ENCODE results near the gene SPTBN5. TPM values are rescaled to one million over a fixed set of nuclear protein-coding genes. Genes with fewer than 3 reads are reported as not detected.

The SPTBN5 gene
- total RNA-seq, 1 donor from 2014 or later, result 2.6 TPM

DNA sequence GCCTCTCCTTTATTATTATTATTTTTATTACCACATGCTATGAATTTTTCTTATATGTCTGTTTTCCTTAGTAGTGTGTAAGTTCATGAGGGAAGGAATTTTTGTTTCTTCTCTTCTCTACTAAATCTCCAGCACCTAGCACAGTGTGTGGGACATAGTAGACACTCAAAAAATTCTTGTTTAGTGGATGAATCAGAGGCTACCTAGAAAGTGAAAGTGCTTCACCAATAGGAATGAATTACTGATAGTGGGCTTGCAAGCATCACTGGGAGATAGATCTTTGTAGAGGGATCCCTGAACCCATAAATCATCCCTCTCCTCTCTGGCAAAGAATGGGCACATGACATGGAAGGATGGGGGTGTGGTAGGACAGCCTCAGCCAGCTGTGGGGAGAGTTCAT, 8.5 kb downstream of the SPTBN5 start:
- DNase-seq (ENCODE audit: low read depth in 2 of 2), result no peak

DNA sequence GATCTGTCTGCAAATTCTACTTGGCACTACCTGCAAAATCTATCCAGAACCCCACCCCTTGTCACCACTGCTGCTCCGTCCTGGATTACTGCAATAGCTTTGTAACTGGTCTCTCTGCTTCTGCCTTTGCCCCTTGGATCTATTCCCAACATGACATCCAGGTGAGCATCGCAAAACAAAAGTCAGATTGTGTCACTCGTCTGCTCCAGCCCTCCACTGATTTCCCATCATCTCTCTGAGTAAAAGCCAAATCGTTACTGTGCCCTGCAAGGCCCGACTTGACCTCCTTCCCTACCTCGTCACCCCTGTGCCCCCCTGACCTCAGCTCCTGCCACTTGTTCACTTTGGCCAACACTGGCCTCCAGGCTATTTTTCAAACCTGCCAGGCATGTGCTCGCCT, 9.4 kb downstream of the SPTBN5 start:
- no peak for DNase-seq (ENCODE audit: low read depth in 2 of 2)

DNA sequence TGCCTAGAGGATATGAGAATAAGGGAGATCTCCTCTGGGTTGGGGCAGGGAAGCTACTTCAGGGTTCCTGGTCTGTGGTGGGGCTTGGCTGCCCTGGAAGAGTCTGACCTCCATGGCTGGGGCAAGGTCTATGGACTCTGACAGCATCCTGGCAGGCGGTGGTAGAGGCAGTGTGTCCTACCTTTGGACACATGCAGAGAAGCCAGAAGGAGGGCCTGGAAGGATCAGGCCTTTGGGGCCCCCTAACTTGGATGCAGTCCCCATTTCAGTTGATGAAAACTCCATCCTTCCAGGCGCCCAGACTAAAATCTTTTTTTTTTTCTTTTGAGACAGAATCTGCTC, 10.4 kb downstream of the SPTBN5 start:
- DNase-seq (ENCODE audit: low read depth in 2 of 2), result no peak

DNA sequence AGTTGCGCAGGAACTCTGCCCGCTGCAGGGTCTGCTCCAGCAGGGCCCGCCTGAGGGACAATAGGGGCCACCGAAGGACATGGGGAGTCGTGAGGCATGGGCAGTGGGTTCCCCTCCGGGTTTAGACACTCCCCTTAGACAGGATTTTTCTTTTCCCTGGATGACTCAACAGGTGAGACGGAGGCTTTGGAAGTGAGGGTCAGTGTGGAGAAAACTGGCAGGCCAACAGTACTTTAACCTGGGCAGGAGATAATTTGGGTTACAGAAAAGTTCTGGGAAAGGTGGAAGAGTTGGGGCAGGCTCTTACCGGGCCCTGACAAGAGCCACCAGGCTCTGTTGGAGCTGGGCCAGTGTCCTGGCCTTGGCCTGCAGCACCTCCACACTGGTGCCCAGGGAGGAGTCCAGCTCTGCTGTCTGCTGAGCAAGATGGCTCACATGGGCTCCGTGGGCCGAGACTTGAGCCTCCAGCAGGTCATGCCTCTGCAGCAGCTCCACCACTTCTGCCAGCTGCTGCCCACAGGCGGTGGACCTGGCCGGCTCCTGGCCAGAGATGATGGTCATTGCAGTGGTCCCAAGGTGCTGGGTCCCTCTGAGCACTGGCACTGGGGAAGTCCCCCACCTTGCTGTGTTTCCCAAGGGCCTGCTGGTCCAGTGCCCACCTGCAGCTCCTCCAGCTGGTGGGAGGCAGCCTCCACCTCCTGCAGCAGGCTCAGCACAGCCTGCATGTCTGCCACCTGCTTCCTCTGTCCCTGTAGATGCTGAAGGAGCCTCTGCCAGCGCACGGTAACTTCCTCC, 11.0 kb downstream of the SPTBN5 start:
- DNase-seq (ENCODE audit: low read depth in 2 of 2), result no peak

DNA sequence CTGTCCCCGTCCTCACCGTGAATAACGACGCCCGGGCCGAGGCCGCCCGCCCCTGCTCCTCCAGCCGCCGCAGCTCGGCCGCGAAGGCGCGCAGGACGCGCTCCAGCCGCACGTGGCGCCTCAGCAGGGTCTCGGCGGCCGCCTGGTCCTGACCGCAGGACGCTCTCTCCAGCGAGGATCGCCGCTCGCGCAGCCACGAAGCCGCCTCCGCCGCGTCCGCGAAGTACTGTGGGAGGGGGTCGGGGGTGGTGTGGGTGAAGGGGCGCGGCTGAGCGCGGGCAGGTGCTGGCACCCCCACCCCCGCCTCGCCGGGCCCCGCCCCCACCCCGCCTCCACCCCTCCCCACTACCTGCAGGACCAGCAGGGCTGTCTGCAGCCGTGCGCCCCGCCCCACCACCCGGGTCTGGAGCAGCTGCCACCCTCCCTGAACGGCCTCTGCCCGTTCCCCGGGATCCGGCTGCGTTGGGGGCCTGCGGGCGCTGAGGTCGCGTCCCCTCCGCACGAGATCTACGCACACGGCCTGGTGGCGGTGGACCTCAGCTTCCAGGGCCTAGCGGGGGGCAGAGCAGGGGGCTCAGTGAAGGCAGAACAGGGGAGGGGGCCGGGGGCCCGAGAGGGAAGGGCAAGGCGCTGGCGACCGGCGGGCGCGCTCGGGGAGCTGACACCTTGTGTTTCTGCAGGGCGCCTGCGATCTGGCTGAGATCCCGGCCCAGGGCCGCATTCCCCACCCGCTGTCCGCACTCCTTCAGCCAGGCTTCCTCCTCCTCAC, 11.7 kb downstream of the SPTBN5 start:
- DNase-seq (ENCODE audit: low read depth in 2 of 2), result no peak

DNA sequence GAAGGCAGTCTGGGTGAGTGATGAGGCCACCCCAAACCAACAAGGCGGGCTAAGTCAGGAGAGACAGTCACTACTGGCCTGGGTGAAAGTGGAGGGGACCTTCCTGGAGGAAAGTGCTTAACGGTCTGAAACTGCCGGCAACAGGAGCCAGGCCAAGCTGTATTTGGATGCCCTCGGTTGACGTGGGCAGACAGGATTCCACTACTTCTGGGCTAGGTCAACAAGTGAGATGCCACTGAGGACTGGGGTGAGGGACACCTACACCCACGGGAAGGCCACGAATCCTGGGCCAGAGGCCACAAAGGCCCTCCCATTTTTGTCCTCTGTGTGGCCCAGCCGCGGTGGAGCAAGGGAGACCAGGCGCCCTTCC, 12.3 kb downstream of the SPTBN5 start:
- DNase-seq (ENCODE audit: low read depth in 2 of 2), result no peak

DNA sequence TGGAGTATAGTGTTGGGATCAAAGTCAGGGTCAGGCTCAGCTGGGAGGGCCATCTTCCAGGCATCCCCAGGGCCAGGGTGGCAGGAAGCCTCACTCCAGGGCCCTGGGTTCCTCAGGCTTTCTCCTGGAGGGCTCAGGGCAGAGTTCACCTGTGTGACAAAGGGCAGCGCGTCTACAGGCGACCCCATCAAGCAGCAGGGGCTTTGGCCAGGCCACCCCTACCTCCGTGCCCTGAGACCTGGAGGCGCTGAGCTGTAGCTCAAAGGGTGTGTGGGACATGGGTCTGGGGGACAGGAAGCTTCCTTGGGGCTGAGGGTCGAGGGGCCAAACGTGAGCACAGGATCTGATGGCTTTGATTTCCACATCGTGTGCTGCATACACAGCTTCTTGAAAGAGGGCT, 12.8 kb downstream of the SPTBN5 start:
- no peak for DNase-seq (ENCODE audit: low read depth in 2 of 2)

DNA sequence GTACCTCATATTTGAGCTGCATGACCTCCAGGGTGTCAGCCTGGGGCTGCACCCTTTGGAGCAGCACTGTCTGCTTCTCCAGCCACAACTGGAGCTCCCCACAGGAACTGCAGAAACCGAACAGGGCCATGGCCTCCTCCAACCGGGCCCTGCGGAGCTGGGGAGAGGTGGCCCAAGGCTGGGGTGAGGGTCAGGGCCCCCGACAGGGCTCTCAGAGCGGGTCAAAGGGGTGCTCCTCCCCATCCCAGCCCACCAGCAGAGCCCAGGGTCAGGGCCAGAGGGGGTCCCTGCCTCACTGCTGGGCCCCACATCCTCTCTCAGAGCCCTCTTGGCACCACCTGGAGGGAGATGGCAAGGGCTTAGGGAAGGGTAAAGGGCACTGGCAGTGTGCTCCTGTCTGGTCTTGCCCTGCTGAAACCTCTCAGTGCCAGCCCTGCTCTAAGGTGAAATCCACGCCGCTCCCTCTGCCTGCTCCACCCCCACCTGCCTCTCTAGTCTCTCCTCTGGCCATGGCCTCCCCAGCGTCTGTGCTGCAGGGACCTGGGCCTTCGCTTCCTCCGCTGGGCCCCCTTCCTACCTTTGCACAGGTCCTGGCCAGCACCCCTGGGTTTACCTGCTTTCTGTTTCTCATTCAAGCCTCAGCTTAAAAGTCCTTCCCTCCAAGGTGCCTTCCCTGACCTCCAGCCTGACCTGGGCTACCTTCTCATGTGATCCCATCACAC, 13.5 kb downstream of the SPTBN5 start:
- DNase-seq (ENCODE audit: low read depth in 2 of 2), result no peak

DNA sequence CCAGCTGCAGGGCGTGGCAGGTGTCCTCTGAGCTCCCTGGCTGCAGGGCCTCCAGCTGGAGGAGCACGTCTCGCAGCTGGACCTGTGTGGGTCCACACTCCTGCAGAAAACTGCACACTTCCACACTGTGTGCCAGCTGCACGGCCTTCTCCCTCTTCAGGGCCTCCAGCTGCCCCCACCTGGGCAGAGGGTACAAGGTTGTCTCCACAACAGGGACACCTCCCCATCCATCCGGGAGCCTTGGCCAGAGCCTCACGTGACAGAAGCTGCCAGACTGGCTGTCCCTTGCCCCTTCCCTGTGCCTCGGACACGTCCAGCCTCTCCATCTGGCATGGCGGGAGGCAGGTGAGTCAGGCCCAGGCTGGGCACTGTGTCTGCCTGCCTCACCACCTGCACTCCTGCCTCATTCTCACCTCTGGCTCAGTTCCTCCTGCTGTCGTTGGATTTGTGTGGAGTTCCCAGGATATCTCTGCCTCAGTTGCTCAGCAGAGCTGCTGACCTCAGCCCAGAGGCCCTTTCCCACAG, 14.5 kb downstream of the SPTBN5 start:
- DNase-seq (ENCODE audit: low read depth in 2 of 2), result no peak

DNA sequence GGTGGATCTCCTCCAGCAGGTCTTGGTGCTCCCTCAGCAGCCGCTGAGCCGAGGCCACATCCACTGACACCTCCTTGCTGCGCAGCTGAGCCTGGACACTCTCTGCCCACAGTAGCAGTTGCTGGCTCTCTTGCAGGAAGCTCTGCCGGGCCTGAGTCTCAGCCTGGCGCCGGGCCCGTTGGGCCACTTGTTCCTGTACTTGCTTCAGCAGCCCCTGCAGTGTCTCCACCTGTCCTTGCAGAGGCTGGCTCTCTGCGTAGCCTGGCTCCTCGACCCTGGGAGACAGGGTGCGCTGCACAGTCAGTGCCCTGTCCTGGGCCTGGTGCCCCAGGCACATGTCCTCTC, 15.5 kb downstream of the SPTBN5 start:
- DNase-seq (ENCODE audit: low read depth in 2 of 2), result no peak

DNA sequence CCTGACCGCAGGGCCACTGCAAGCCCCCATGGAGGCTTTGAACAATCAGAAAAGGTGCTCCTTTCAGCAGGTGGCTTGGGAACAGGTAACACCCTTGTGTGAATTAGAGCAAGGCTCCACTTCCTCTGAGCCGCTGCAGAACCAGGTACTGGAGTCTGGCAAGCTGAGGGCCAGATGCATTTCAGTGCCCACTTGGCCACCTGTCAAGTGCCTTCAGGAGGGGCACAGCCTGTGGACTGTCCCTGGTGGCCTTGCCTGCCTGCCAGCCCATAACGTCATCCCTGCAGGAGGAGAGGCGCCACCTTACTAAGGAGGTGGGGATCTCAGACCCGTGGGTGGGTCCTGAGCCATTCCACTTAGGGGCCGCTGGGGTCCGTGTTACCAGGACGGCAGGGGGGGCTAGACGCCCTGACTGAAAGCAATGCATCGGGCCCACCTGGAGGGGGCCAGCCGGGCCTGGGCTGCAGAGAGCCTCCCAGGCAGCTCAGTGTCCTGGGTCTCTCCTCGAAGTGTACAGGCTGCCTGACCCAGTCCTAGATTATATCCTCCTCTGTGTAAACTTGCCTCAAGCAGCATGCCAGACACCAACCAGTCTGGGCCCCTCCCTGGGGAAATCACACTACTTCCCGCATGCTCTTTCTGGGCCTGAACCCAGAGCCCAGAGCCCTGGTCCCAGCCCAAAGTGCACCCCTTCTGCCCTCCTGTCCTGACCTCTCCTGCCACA, 16.1 kb downstream of the SPTBN5 start:
- no peak for DNase-seq (ENCODE audit: low read depth in 2 of 2)

DNA sequence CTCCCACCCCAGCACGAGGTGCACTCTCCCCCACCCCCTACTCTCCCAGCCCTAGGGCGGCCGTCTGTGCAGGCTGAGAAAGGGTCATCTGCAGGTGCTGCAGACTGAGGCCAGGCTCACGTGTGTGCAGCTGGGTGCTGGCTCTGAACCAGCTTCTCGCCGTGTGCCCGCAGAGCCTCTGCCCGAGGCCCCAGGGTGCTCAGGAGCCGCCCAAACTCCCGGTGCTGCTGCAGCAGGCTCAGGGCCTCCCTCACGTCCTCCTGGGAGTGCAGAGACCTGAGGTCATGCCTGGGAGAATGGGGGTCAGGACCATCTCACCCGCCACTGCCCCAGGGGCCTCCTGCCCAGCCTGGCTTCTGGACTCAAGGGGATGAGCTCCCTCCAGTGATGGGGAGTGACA, 17.2 kb downstream of the SPTBN5 start:
- DNase-seq (ENCODE audit: low read depth in 2 of 2), result no peak

DNA sequence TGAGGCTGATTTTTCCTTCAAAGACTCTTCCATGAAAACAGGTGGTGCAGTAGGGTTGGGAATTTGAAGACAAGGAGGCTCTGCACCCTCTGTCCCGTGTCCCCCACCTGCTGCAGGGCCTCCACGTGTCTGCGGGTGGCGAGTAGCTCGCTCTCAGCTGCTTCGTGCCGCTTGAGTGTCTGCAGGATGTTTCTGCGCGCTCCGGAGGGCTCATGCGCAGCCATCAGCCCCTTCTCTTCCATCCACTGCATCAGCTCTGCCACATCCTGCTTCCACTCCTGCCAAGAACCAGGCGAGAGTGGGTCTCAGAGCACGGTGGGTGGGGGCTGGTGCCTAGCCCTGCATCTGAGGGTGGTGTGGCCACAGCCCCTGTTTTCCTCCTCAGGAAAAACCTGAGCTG, 17.8 kb downstream of the SPTBN5 start:
- no peak for DNase-seq (ENCODE audit: low read depth in 2 of 2)

DNA sequence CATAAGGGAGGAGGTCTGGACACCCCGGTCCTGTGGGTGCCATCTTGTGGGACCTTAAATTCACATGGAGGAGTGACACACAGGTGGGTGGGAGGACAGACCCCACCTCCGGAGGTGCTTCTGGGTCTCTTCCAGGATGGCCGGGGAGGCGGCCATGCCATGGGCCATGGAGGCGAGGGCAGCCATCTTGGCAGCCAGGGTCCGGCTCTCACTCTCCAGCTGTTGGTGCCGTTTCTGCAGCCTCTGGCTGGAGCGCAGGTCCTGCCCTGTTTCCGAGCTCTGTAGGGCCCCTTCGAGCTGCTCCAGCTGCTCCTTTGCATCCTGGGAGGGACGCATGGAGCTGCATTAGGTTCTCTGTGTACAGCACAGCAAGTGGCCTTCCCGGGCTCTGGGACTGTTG, 19.1 kb downstream of the SPTBN5 start:
- no peak for DNase-seq (ENCODE audit: low read depth in 2 of 2)

DNA sequence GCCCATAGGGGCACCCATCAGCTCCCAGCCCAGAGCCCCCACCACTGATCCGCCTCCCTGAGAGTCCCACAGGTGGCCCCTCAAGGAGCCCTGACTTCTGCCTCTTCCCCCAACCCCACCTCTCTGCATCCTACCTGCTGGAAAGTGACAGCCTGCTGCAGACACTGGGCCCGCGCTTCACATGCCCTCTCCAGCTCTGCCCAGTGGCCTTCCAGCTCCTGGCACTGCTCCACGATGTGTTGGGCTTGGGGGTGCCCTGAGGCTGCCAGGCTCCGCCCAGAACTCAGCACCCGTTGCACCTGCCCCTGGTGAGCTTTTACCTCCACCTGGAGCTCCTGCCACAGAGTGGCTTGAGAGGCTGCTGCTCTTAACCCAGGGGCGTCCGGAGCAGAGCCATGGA, 20.1 kb downstream of the SPTBN5 start:
- DNase-seq (ENCODE audit: low read depth in 2 of 2), result no peak

DNA sequence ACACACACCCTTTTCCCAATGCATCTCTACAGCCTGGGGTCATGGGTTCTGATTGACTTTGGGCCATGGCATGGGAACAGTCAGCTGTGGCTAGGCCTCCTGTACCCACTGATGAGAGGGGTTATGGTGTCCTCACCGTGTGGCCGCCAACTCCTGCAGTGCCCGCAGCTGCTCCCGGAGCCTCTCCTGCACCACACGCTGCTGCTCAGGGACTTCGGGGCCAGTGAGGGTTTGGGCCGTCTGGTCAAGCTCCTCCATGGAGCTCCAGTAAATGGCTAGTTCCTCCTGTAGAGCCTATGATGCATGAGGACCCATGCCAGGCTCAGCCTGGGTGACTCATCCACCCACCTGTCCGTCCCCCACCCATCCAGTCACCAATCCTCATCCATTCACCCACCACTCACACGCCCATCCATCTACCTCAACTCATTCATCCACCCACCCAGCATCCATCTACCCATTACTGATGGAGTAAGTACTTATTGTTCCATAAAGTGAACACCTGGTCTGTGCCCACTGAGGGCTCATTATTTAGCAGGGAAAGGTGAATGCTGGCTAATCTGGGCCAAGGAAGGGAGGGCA, 21.6 kb downstream of the SPTBN5 start:
- no peak for DNase-seq (ENCODE audit: low read depth in 2 of 2)

DNA sequence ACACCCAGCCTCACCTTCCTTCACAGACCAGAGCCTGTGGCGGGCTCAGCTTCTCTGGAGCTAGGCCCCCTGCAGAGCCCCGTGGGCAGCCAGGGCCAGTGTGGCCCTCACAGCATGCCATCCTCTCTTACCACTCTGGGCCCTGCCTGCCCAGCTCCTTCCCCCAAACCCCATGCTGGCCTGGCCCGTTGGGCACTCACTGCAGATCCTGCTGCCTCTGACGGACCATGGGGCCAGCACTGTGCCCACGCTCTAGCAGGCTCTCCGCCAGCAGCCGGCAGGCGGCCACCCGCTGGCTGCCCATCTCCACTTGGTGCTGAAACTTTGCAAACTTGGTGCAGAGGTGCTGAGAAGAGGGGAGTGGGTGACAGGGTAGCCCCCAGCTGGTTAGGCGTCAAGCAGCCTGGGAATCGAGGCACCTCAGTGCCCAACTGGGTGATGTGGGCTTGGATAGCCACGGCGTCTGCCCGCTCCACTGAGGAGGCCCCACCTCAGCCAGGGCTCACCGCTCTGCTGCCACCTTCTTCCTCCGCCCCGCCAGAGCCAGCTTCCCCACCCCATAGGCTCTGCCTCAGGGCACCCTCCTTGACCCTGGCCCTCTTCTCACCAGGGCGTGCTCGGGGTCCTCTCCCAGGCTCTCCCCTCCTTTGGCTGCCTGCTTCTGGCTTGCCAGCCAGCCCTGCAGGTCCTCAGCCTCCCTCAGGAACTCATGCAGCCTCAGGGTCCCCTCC, 22.5 kb downstream of the SPTBN5 start:
- DNase-seq (ENCODE audit: low read depth in 2 of 2), result no peak

DNA sequence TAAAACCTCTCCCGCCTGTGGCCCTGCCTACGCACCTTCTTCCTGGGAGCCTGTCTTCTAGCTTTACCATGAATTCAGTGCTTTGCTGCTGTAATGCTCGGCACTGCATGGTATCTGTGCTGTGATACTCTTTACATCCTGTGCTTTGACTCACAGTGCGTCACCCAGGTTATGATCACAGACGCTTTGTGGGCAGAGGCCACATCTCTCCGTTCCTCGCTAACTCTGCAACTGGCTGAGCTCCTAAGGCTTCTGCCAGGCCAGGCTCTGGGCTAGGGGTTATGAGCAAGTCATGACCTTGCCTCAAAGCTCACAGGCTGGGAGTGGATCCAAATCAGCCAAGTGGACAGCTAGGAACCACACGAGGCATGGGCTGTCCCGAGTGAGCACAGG, 23.2 kb downstream of the SPTBN5 start:
- peak in 1 of 2 donors; percentile 18 for DNase-seq (ENCODE audit: low read depth in 2 of 2)

DNA sequence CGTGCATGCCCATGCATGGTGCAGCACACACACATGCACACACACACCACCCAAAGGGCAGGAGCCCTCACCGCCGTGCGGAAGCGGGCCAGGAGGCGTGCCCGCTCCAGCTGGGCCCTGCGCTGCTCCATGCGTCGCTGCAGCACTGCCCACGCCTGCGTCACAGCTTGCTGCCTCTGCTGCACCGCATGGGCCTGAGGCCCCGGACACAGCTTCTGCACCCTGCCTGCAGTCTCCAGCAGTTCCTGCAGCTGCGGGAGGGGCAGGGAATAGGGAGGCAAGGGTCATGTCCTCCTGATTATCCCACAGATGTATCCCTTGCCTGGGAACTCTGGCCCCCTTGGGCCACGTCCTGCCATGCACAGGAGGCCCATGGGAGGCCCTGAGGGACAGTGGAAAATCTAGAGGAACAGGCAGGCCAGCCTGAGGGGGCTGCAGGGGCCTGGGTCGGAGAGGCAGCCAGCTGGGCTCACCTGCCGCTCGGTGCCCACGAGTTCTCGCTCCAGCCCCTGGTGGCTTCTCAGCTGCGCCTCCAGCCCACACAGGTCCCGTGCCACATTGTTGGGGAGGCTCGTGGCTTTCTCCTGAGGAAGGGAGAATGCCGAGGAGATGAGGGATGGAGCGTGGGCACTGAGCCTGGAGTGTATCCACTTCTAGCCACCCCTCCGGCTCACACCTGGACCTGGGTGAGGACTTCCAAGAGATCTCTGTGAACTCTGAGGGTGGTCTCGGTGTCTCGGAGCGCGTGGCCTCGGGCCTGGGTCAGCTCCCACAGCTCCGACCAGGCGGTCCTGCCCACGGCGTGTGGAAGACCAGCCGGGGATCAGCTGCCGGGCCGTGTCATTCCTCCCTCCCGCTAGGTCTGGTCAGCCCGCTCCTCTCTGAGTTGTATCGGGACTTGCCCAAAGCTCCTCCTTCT, 23.8 kb downstream of the SPTBN5 start:
- DNase-seq (ENCODE audit: low read depth in 2 of 2), result no peak

DNA sequence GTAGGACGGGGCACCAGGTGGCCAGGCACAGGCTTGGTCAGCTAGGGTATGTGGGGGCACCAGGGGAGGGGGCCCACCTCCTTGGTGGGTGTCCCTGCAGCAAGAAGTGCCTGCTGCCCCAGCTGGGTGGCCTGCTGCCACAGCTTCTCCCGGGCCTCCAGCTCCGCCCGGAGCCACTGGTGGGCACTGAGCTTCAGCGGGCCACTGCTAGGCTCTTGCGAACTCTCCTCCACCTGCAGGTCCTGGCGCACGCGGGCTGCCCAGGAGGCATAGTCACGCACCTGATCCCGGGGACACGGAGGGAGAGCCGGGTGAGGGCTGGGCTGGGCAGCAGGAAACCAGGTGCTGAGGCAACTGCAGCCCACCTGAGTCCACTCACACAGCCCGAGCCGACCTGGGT, 25.5 kb downstream of the SPTBN5 start:
- no peak for DNase-seq (ENCODE audit: low read depth in 2 of 2)
